GM19238 (cell line): Measurements from ENCODE around the gene PDAP1.
A peak's percentile ranks its signal among the peaks of the same experiment; 100 is the strongest.
"Not testable (repeated sequence)": the region's sequence is repeated elsewhere in the genome, so short reads cannot be mapped to it uniquely, and the experiment has no call there.

Experiments used
- DNase-seq: peaks from one replicate; pipeline ENCODE4 v3.0.0; 2011; ENCODE audit warnings: low spot score; ENCODE audit not compliant: insufficient read length

The PDAP1 gene

DNA sequence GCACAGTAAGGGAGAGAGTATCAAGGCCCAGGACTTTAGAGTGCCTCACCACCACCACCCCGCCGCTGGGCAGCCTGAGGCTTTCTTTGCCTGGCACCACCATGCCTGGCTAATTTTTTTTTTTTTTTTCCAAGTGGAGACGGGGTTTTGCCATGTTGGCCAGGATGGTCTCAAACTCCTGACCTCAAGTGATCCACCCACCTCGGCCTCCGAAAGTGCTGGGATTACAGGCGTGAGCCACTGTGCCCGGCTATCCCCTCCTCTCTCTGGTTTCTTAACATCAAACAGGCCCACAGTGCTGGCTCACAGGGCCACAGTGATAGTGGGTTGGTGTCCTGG lies 28.7 kb downstream of the PDAP1 start:
- DNase-seq = not testable (repeated sequence)

GRCh38 chr7:99379043-99379577 lies 29.3 kb downstream of the PDAP1 start:
- DNase-seq = no peak

GRCh38 chr7:99375070-99375807 lies 33.2 kb downstream of the PDAP1 start:
- DNase-seq = peak; percentile 72

GRCh38 chr7:99374111-99375064 lies 34.0 kb downstream of the PDAP1 start, which contains the start of gene ARPC1B:
TSS of gene ARPC1B (plus strand) at chr7:99374730. CDS start at chr7:99385715, 10,985 bp downstream.
- DNase-seq = peak; percentile 94

DNA sequence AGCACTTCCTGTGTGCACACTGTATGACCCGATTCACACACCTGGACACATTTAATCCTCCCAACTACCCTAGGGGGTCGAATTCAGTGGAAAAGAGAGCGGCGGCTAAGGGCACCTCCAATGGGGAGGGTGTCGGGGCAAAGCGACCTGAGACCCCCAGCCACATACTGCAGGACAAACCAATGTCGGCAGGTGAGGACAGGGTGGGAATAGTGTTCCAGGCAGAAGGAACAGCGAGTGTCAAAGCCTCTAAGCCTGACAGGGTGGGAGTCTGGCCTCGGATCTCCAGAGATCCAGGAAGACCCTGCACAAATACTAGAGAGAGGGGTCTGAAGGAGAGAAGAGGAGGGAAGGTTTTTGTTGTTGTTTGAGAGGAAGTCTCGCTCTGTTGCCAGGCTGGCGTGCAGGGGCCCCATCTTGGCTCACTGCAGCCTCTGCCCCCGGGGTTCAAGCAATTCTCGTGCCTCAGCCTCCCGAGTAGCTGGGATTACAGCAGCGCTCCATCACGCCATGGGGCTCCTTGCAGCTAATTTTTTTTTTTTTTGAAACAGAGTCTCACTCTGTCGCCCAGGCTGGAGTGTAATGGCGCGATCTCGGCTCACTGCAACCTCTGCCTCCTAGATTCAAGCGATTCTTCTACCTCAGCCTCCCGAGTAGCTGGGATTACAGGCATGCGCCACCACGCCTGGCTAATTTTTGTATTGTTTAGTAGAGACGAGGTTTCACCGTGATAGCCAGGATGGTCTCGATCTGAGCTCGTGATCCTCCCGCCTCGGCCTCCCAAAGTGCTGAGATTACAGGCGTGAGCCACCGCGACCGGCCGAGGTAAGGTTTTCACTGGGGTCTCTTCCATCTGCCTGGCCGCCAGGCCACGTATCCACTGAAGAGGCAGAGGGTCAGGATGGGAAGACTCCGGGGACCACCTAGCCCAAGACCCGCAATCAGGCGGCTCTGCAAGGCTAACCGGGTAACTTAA lies 35.0 kb downstream of the PDAP1 start:
- no peak for DNase-seq

- no peak for DNase-seq
These were observed 35.9 kb downstream of the PDAP1 start for GRCh38 chr7:99372275-99373090.

GRCh38 chr7:99371376-99371920 lies 36.9 kb downstream of the PDAP1 start:
- DNase-seq = no peak

GRCh38 chr7:99369767-99370391 lies 38.5 kb downstream of the PDAP1 start:
- no peak for DNase-seq

DNA sequence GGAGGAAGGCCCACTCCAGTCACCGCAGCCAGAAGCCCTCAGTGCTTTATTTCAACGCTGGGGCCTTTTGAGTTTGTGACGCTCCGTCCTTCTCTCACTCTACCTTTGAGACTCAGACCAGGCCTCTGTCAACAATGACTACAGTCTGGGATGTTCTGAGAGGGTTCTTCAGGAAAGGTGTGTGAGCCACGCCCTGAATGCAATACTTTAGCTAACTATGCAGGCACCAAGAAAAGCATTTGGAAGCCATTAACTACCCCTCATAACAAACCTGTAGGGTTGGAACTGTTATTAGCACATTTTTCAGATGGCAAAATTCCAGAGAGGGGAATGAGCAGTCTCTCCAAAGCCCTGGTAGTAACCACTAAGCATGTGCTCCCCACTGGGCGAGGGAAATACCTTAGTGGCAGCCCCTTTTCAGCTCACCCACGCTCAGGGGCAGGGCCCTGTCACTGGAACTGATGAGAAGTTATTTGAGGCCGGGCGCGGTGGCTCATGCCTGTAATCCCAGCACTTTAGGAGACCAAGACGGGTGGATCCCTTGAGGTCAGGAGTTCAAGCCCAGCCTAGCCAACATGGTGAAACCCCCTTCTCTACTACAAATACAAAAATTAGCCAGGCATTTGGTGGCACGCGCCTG lies 39.5 kb downstream of the PDAP1 start:
- DNase-seq = no peak

DNA sequence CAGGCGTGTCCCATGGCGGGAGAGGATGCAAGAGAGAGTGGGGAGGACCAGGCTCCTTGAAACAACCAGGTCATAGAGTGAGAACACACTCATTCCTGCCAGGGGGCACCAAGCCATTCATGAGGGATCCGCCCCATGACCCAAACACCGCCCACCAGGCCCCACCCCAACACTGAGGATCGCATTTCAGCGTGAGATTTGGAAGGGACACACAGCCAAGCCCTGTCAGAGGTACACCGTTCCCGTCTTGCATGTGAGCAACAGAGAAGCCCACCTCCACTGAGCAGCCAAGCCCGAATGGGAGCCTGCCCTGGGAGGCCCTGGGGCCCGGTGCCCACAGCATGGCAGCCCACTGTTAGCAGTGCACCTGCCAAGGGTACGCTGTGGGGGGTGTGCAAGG lies 41.8 kb downstream of the PDAP1 start:
- DNase-seq = no peak

GRCh38 chr7:99365318-99366141 lies 42.9 kb downstream of the PDAP1 start:
- DNase-seq = peak; percentile 62

GRCh38 chr7:99363286-99363685 lies 45.1 kb downstream of the PDAP1 start:
- DNase-seq = no peak

DNA sequence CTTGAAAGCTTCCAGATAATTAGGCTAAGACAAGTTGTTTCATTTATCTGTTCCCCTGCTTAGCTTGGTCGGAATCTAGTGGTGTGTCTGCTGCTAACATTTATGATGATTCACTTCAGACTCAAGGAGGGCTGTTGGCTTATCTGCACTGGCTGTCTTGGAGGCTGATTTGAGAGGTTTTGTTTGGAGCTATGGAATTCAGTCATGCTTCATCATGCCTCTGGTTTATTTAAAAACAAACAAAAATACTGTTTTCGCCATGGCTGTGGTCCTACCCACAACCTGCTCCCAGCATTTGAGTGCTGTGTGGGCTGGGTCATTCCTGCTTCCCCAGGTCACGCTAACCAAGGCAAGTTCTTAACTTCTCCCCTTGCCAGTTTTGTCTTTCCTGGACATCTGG lies 45.6 kb downstream of the PDAP1 start:
- DNase-seq = no peak

DNA sequence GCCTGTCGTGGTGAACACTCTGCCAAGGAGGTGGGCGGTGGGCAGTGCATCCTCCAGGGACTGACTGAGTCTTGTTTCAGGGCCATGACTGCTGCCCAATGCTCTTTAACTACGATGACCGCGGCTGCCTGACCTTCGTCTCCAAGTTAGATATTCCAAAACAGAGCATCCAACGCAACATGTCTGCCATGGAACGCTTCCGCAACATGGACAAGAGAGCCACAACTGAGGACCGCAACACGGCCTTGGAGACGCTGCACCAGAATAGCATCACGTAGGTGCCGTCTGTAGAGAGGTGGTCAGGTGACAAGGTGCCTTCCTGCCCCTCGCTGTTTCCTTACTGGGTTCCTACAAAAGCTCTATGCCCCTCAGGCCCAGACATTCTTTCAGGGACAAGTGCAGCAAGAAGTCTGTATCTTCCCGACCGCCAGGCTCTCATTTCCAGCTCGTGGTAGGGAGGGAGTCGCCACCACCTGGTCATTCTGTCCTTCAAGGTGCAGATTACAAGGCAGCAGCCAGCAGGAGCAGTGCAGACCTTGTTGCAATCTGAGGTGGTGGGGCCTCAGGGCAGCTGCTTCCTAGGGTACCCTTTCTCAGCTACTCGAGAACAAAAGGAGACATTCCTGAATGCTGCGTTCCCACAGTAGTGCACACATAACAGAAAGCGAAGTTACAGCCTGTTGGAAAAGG lies 48.8 kb downstream of the PDAP1 start:
- no peak for DNase-seq

- not testable (repeated sequence) for DNase-seq
These were observed 49.9 kb downstream of the PDAP1 start for GRCh38 chr7:99358521-99358920.

- no peak for DNase-seq
These were observed 50.5 kb downstream of the PDAP1 start for GRCh38 chr7:99357701-99358490.

- DNase-seq = no peak
These were observed 53.3 kb downstream of the PDAP1 start for GRCh38 chr7:99355098-99355497.
